NCI-H1694 (cell line): ENCODE data around the gene CCDC102A.
"Not testable (repeated sequence)": the region's sequence is repeated elsewhere in the genome, so short reads cannot be mapped to it uniquely, and the experiment has no call there.

Experiments
- DNase-seq: peaks from one replicate; lab custom pipeline; 2025; lab: John Stamatoyannopoulos, UW

CCDC102A gene

DNA sequence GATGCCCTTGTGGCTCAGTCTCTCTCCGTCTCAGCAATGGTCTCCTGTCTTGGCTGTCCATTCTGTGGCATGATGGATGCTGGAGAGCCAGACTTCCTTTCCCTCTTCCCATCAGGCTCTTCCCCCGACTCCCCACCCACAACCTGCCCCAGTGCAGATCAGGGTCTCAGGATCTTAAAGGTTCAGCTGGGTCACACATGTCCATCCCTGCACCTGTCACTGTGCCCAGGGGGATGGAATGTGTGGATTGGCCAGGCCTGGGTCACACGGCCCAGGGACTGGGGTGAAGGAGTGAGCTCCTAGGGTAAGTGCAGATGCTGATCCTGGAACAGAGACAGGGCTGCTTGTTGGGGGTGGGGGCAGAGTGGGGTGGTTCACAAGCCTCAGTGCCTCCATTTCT lies 29.1 kb upstream of the CCDC102A start:
- no peak for DNase-seq

GRCh38 chr16:57564571-57565270 lies 28.4 kb upstream of the CCDC102A start:
- no peak for DNase-seq

DNA sequence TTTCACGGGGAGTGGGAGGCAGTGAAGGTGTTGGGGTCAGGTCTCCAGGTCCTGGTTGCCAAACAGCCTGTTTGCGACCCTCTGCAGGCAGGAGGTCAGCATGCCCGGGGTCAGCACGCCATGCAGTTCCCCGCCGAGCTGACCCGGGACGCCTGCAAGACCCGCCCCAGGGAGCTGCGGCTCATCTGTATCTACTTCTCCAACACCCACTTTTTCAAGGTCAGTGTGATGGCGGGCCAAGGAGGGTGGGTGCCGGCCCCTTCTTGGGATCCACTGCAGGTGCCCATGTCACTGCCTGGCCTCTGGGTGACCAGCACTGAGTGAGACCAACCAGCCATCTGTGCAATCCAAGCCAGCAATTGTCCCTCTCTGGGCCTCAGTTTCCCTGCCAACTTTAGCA lies 27.4 kb upstream of the CCDC102A start:
- DNase-seq, result no peak

- DNase-seq, result no peak
Measured at GRCh38 chr16:57563487-57563750, 27.0 kb upstream of the CCDC102A start.

GRCh38 chr16:57562669-57563486 lies 26.5 kb upstream of the CCDC102A start:
- DNase-seq, result no peak

DNA sequence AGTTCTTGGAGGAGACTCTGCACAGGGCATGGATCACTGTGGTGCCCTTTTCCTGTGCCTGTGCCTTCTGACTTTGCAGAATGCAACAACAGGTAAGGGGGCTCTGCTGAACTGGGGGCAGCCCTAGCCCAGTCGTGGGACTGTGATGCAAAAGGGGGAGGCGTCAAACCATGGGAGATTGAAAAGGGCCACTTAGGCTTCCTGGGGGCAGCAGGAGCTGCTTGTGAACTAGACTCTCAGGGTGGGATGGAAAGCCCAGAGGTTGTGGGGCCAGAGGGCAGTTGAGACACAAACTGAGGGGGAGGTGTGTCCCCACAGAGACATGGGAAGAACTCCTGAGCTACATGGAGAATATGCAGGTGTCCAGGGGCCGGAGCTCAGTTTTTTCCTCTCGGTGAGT lies 25.7 kb upstream of the CCDC102A start:
- DNase-seq, result no peak

- no peak for DNase-seq
Measured at GRCh38 chr16:57559072-57559790, 22.9 kb upstream of the CCDC102A start.

- no peak for DNase-seq
Measured at GRCh38 chr16:57556941-57557541, 20.7 kb upstream of the CCDC102A start.

- DNase-seq, result no peak
Measured at GRCh38 chr16:57555831-57556230, 19.5 kb upstream of the CCDC102A start.

DNA sequence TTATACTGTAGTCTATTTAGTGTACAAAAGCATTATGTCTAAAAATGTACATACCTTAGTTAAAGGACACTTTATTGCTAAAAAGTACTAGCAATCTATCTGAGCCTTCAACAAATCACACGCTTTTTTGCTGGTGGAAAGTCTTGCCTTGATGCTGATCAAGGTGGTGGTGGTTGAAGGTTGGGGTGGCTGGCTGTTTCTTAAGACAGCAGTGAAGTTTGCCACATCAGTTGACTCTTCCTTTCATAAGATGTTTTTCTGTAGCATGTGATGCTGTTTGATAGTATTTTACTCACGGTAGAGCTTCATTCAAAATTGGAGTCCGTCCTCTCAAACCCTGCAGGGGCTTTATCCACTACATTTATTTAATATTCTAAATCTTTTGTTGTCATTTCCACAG lies 14.7 kb upstream of the CCDC102A start:
- no peak for DNase-seq

- no peak for DNase-seq
Measured at GRCh38 chr16:57549730-57550129, 13.4 kb upstream of the CCDC102A start.

- DNase-seq, result no peak
Measured at GRCh38 chr16:57548408-57548807, 12.0 kb upstream of the CCDC102A start.

DNA sequence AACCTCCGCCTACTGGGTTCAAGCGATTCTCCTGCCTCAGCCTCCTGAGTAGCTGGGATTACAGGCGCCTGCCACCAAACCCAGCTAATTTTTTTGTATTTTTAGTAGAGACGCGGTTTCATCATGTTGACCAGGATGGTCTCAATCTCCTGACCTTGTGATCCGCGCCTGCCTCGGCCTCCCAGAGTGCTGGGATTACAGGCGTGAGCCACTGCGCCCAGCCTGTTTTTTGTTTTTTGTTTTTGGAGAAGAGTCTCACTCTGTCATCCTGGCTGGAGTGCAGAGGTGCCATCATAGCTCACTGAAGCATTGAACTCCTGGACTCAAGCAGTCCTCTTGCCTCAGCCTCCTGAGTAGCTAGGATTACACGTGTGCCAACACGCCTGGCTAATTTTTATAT lies 11.2 kb upstream of the CCDC102A start:
- DNase-seq, result not testable (repeated sequence)

GRCh38 chr16:57544124-57544653 lies 7.8 kb upstream of the CCDC102A start:
- no peak for DNase-seq

DNA sequence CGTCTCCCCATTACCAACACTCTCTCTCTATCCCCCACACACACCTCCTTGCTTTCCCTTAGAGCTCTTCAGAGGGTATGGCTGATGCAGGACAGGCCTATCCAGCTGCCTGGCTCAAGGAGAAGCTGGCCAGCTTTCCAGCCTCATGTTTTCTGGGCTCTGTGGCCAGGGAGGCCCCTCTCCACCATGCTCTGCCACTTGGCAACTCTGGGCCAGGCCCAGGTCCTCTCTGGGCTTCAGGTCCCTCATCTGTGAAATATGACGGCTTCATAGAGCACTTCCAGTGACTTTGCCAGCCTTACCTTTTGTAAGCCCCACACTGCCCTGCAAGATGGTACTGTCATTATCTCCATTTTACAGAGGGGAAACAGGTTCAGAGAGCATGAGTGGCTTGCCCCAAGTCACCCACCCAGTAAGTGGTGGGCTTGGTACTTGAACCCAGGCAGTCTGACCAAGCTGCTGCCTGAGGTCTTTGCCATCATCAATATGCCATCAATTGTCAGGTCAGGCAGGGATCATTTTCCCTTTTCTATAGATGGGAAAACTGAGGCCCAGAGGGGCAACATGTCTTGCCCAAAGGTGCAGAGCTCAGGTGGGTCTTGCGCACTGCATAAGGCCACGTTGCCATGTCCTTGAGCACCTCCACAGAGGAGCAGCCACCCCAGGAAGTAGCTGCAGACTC lies 5.5 kb upstream of the CCDC102A start:
- DNase-seq, result no peak

GRCh38 chr16:57540906-57541753 lies 4.8 kb upstream of the CCDC102A start:
- DNase-seq, result no peak

DNA sequence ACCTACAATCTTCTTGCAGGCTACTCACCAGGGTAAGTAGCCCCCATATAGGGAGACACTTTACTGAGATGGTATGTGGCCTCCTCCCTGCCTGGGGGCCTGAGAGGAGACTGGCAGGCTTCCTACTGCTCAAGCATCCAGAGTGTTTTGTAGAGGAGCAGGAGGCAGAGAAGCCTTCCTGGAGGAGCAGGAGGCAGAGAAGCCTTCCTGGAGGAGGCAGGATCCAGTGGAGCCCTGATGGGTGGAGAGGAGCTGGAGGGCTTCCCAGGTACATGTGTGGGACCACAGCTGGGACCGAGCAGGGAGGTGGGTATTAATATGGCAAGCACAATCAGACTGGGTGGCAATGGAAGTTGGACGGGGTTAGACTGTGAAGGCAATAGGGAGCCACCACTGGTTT lies 4.0 kb upstream of the CCDC102A start:
- no peak for DNase-seq

DNA sequence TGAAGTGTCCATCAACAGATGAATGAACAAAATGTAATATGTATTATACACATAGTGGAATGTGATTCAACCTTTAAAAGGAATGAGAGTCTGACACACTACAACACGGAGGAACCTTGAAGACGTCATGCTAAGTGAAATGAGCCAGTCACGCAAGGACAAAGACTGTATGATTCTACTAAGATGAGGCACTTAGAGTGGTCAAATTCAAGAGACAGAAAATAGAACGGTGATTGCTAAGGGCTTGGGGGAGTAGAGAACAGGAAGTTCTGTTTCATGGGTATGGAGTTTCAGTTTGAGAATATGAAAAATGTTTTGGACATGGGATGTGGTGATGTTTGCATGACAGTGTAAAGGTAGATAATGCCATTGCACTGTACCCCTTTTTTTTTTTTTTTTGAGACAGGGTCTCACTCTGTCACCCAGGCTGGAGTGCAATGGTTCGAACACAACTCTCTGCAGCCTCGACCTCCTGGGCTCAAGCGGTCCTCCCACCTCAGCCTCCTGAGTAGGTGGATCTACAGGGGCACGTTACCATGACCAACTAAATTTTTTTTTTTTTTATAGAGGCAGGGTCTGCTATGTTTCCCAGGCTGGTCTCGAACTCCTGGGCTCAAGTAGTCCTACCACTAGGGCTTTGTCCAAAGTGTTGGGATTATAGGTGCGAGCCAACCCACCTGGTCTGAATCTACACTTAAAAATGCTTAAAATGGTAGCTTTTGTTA lies 2.9 kb upstream of the CCDC102A start:
- DNase-seq, result no peak

- DNase-seq, result no peak
Measured at GRCh38 chr16:57538235-57538721, 1.9 kb upstream of the CCDC102A start.

GRCh38 chr16:57537581-57538234 lies 1.3 kb upstream of the CCDC102A start:
- DNase-seq, result no peak
